Limb (tissue), 2 donors: Measurements from ENCODE around the gene PHF5A.

ENCODE experiments used
- DNase-seq, 2 donors: peaks; one replicate each; pipeline ENCODE4 v3.0.0-alpha.2; 2016; ENCODE audit errors: extremely low spot score in 2 of 2

PHF5A gene

DNA sequence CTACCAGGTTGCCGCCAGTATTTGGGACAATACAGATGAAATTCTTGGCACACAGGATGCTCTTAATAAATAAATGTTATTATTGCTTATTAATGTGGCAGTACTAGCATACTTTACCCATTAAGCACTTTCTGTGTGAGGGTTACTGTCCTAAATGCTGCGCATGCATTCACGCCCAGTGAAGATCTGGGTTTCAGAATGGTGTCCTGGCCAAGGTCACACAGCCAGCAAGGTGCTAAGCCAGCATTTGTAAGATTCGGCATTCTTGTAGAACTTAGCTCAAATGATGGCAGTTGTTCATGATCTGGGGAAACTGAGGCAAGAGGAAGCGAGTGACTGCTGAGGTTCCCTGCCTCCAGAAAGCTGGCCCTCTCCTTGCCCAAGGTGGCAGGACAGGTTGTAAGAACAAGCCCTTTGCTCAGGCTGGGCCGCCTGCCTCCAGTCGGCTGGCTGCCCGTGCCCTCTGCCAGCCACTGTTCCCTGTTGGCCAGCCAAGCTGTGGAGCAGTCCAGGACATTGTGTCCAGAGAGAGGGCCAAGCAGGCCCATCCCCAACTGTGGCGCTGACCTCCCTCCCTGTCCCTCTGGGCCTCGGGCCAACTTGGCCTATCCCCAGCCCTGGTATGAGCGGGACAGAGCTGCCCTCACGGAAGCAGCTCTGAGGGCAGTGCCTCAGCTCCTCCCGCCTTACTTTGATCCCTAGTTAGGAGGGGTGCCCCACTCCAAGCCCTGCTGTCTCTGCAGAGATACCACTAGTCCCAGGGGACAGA is 50.7 kb downstream of the PHF5A start:
- no peak for DNase-seq

DNA sequence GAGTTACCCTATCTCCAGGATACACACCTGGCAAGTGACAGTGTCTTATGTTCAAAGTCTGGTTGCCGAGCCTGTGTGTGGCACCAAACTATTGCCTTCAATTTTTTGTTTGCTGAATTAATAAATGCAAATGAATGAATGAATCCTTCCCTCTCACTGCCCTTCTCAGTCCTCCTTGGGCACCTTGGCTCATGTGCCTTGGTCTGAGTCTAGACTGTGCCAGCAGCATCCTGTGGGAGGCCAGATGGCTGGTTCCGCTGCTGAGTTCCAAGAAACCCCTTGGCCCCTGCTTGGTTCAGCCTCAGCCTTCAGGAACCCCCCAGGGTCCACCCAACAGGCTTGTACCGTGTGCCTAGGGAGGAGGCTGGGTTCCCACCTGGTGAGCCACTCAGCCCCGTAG is 52.9 kb downstream of the PHF5A start:
- DNase-seq = no peak

DNA sequence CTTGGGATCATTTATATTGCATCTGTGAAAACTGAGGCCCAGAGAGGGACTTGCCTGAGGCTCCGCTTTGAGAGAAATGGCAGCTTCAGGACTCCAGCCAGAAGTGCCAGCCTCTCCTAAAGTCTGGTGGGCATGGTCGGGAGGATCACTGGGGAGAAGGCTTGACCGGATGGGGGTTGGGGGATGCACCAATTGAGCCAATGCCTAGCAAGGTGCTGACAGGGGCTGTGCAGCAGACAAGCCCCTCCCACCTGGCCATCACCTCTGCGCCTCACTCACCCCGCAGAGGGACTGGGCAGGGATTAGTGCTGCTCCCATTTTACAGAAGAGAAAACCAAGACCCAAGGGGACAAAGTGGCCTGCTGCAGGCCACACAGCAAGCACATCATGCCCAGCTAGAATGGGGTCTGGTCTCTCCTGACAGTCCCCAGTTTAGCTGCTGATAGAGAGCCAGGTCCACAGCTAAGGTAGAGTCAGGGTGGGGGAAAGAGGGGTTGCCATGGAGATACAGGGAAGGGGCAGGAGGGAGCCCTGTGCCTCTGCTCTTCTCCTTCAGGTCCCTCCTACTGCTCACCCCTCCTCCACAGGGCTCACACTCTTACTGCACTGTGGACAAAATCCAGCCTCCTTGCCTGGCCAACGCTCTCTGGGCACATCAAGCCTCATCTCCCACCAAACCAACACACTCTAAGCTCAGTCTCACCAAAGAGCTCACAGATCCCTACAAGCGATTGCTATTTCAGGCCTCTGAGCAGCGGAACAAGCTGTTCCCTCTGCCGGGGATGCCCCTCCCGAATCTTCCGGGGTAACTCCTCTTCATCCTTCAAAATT is 57.3 kb downstream of the PHF5A start:
- DNase-seq = no peak

DNA sequence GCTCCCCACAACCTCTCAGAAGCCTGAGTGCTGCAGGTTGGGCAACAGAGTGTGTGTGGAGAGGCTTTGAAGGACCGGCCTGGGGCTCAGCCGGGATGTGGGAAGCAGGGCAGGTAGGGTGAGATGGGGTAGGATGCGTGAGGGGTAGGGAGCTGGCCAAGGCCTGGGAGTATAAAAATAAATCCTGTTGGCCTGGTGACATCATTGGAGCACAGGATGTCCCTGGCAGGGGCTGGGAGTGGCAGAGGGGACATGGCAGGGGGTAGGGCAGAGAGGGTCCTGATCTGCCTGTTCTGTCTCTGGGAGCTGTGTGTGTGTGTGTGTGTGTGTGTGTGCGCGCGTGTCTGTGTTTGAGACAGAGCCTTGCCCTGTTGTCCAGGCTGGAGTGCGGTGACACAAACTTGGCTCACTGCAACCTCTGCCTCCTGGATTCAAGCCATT is 58.2 kb downstream of the PHF5A start:
- DNase-seq = no peak
